Activated CD4-positive, alpha-beta T cell treated with anti-CD3 and anti-CD28 coated beads for 1 hour (primary cell): ENCODE measurements around the gene HIBCH.
"Not testable (repeated sequence)": the region's sequence is repeated elsewhere in the genome, so short reads cannot be mapped to it uniquely, and the experiment has no call there.

Experiments
- DNase-seq: peaks from one replicate; pipeline ENCODE4 v3.0.0-alpha.2; 2020

The HIBCH gene

DNA sequence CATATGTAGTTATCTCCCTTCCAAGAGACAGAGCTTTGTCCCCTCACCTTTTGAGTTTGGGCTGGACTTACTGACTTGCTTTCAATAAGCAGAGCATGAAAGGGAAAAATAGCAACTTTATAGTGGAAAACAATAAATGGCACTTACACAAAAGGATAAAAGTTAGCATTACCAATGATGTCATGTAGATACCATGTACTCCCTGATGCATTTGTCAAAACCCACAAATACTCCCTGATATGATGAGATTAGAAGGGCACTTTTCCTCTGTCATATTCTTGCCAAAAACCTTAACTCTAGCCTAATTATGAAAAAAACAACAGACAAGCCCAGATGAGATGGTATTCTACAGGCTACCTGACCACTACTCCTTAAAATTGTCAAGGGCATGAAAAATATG lies 16.0 kb downstream of the HIBCH start:
- DNase-seq: no peak

DNA sequence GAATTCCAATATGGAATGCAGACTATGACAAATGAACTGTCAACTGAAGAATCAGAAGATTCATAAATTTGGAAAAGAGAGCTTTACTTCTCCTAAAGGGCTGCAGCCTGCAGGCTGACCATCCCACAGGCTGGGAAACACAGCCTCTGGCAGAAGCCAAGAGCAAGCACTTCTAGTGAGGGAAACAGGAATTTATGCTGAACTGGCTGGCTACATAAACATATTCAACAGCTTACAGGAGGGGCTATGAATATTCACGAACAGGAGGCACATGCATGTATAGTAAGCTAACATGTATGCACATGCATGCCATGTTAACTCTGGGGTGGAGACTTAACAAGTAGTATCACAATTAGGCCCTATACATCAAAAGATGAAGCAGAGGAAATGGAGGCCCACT lies 17.6 kb downstream of the HIBCH start:
- no peak for DNase-seq

DNA sequence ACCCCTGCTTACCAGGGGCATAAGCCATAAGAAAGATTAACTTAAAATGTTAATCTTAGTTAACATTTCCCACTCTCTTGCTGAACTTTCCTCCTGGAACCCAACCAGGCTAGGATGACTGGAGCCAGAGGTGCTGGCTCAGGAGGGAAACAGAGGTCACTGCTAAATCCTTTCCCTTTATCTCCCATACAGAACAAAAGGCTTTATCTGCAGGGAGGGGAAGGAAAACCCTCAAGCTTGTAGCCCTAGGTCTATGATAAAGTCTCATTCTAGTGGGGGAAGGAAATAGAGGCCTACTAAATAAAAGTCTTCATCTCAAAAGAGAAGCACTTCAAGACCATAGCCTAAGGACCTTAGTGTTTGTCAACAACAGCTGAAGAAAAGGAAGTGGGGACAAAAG lies 18.6 kb downstream of the HIBCH start:
- DNase-seq: no peak

DNA sequence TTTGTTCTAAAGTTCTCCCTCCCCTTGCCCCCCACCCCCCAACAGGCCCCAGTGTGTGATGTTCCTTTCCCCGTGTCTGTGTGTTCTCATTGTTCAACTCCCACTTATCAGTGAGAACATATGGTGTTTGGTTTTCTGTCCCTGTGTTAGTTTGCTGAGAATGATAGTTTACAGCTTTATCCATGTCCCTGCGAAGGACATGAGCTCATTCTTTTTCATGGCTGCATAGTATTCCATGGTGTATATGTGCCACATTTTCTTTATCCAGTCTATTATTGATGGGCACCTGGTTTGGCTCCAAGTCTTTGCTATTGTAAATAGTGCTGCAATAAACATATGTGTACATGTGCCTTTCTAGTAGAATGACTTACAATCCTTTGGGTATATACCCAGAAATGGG lies 21.7 kb downstream of the HIBCH start:
- DNase-seq: not testable (repeated sequence)

DNA sequence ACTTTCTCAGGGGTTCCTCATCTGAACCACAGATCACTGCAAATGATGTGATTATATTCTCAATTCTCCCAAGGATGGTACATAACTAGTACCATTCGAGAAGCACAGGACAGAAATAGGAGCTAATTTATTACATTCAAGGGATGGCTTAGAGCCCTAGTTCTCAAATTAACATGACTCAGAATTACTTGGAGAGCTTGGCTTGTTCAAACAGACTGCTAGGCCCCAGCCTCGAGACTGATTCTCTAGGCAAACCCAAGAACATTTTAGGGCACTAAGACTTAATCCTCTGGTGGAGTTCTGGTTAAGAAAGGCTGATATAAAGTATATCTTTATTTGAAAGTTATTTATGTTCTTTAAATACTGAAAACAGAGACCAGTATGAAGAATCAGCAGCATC lies 35.8 kb downstream of the HIBCH start:
- no peak for DNase-seq

DNA sequence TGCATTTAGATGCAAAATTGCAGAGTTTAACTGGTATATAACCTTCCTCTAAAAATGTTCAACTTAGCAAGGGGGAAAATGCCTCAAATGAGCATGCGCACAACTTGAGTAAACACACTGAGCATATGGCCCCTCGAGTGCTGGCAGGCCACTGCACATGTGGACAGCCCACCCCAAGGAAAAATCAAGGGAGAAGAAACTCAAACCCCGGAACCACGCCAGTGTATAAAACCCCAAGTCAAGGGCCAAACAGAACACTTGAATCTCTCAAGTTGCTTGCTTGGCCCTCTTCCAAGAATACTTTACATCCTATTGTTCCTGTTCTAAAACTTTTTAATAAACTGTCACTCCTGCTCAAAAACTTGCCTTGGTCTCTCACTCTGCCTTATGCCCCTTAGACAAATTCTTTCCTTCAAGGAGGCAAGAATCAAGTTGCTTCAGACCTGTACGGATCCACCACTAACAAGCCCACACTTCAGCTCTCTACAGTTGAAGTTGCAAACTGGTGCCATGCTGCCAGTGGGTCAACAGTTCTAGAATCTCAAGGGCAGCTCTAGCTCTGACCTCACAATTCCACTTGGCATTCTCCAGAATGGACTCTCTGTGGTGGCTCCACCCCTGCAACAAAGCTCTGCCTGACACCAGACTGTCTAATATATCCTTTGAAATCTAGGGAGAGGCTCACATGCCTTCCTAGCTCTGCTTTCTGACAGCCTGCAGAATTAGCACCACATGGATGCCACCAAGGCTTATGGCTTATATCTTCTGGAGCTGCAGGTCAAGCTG lies 38.9 kb downstream of the HIBCH start:
- no peak for DNase-seq

DNA sequence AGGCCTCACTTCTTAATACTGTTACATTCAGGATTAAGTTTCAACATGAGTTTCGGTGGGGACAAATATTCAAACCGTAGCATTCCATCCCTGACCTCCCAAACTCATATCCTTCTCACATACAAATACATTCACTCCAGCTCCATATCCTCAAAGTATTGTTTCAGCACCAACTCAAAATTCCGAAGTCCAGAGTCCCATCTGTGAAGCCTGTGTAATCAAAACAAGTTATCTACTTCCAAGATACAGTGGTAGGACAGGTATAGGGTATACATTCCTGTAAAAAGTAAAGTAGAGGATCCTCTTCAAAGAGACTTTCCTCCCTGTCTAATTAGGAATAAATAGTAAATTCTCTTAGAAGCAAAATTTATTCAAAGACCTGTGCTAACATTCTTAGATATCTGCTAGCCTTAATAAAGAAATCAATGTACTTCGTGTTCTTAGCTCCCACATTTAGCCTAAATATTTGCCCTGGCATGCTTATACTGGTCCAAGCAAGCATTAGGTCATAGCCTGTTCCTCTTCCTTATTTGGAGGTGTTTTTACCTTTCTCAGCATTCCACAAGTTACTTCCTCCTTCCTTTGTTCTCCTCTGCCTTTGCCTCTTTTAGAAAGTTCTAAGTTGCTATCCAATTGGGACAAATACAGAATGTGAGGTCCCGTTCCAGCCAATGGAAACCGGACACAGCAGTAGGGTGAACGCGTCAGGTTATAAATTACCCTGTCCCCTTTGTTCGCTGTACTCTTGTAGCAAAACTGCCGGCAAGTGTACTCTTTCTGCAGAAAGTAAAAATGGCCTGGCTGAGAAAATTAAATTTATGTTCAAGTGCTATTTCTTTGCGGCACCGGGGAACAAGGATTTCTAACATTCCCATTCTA lies 40.1 kb downstream of the HIBCH start:
- not testable (repeated sequence) for DNase-seq

DNA sequence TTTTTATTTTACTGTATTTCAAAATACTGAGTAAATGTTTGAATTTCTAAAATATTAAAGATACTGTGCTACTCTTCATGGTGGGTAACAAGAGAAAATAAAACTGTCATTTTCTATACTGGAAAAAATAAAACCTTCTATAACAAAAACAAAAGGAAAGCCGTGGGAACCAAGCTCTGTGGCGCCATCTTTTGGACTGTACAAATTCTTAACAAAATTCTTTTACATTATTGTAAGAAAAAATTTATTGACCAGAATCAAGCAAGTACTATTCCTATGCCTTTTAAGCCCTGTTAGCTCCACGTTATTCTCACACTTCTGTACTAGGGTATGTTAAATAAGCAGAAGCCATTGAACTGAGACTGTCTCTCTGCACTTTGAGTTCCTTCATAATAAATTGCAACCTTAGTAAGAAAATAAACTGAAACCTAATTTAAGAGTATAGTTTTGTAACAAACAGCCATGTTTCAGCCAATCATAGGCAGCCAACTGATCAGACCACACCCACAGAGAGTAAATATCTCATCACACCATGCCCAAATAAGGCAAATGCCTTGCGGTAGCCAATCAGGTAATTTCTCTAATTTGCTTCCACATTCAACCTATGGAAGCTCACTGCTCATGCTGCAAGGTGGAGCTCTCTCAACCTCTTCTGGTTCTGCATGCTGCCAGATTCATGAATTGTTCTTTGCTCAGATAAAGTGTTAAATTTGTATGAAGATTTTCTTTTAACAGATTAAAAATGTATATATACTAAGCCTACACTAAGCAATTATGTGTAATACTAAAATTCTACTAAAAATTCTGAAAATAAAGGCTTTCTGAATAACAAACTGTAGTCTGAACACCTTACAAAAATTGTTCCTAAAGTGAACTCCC lies 42.2 kb downstream of the HIBCH start:
- DNase-seq: no peak

DNA sequence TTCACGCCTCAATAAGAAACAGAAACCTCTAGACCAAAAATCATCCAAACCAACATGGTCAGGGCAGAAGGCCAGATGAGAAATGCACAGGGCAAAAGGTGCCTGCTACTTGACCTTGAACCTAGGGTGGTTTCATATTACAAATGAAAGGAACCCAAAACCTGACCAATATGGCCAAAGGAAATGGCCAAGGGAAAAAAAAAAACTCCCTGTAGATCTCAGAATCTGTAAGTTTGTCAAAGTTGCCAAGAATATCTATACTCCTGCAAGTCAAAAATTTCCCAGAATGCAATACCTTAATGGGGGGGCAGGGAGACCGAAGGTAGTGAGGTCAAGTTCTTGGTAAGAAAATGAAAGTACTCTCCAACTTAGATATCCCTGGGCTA lies 47.2 kb downstream of the HIBCH start:
- DNase-seq: no peak

DNA sequence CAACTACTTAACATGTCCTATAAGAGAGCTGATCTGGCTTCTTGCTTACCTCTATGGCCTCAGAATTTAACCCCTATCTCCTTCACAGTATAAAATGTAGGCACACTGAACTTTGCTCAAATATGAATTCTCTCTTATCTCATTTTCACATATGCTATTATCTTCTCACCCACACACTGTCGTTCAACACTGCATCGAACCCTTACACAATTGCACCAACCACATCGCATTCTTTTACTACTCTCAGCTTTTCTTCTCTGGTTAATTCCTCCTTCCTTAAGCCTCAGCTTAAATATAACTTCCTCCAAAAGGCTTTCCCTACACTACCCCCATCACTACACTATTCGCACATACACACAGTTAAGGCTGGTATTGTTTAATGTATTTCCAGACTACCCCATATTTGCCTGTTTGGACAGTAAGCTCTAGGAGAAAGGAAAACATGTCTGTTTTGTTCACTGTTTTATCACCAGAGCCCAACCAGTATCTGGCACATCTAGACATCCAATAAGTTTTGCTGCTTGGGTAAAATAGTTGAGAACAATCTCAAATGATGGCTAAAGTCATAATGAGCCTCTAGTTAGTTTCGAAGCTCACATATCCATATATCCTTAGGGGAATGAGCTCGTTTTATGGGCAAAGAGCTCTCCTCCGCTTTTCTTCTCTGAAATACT lies 47.7 kb downstream of the HIBCH start:
- no peak for DNase-seq

DNA sequence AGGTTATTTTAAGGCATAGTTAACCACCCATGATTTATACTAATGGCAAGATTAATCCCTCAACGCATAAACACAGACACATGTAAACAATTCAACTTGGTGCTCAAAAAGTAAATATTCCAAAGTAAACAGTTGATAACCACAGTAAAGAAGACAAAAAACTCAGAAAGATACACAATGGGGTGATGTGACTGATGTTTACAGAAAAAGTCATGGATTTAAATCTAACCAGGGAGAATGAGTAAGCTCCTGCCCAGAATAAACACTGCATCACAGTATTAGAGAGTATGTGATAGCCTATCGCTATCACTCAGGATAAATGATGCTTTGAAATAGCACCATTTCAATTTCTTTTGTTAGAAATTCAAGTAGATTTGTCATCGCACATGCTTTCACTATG lies 49.3 kb downstream of the HIBCH start:
- no peak for DNase-seq

DNA sequence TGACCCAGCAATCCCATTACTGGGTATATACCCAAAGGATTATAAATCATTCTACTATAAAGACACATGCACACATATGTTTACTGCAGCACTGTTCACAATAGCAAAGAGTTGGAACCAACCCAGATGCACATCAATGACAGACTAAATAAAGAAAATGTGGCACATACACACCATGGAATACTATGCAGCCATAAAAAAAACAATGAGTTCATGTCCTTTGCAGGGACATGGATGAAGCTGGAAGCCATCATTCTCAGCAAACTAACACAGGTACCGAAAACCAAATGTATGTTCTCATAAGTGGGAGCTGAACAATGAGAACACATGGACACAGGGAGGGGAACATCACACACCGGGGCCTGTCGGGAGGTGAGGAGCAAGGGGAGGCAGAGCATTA lies 49.9 kb downstream of the HIBCH start:
- not testable (repeated sequence) for DNase-seq

DNA sequence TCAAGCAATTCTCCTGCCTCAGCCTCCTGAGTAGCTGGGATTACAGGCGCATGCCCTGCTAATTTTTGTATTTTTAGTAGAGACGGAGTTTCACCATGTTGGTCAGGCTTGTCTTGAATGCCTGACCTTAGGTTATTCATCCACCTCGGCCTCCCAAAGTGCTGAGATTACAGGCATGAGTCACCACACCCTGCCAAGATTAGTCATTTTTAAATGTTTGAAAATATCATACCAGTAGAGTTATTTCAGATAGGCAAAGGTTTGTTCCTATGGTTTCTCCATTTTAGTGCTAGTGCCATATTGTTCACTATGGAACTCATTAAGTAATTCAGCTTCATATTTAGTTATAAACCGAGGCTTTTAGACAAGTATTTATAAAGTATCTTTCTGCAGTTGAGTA lies 52.3 kb downstream of the HIBCH start:
- DNase-seq: no peak

DNA sequence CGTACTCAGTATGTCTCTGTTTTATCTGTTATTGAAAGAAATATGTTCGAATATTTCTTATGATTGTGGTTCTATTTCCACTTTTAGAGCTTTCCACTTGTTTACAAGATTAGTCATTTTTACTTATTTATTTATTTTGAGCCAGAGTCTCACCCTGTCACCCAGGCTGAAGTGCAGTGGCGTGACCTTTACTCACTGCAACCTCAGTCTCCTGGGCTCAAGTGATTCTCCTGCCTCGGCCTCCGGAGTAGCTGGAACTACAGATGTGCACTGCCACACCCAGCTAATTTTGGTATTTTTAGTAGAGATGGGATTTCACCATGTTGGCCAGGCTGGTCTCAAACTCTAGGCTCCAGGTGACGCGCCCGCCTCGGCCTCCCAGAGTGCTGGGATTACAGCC lies 53.3 kb downstream of the HIBCH start:
- no peak for DNase-seq

DNA sequence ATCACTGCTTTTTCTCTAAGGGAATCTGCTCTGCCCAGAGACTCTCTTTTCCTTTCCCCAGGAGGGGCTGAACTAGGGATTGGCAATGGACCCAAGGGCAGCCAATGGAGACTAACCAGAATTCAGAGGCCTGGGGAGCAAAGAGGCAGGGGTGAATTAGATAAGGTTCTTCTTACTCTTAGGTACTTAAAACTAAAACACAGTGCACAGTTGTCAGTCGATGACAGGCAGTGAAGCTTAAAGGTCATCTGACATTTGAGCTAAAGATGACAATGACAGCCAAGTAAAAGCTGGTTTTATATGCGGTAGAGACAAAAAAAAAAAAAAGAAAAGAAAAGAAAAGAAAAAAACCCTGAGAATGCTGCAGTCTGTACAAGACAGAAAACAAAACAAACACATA lies 57.8 kb downstream of the HIBCH start:
- no peak for DNase-seq

DNA sequence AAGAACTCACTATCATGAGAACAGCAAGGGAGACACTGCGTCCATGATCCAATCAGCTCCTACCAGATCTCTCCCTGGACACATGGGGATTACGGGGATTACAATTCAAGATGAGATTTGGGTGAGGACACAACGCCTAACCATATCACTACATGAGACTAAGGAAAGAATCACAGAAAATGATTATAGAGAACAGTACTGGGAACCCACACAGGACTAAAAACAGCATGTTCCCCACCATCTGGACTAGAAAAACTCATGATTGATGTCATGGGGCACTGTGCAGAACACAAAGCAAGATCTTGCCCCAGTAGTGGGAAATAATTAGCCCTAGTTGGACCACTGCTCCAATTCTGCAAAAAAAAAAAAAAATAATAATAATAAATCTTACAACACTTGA lies 63.5 kb downstream of the HIBCH start:
- no peak for DNase-seq

DNA sequence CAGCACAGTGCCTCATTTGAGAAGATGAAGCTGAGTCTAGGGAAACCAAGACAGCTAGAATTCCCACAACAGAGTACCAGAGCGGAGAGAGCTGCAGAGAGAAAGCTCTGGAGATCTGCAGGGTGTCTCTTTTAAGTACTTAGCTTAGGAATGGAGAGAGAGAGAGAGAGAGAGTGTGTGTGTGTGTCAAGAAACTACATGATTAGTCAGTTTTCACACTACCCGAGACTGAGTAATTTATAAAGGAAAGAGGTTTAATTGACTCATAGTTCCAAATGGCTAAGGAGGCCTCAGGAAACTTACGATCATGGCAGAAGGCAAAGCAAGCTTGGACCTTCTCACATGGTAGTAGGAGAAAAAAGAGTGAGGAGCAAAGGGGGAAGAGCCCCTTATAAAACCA lies 64.0 kb downstream of the HIBCH start:
- DNase-seq: no peak

DNA sequence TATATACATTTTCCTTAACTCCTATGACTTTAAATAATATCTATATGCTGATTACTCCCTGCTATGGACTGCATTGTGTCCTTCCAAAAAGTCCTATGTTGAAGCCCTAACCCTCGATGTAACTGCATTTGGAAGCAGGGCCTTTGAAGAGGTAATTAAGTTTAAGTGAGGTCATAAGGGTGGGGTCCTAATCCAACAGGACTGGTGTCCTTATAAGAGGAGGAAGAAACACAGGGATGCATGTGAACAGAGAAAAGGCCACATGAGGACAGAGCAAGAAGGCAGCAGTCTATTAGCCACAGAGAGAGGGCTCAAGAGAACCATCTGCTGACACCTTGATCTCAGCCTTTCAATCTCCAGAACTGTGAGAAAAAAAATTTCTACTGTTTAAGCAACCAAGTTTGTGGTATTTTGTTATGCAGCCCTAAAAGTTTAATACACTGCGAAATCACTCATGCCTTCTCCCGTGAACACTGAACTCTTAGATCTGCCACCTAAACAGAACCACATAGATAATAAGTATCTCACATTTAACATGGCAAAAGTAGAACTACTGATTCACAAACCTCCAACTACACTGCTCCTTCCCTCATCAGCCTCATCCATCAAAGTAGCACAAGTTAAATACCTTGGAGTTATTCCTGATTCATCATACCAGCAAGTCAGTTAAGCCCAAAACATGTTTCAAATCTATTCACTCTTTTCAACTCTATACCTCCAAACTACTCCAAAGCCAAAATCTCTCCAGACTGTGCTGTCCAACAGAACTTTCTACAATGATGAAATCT lies 65.4 kb downstream of the HIBCH start:
- no peak for DNase-seq

DNA sequence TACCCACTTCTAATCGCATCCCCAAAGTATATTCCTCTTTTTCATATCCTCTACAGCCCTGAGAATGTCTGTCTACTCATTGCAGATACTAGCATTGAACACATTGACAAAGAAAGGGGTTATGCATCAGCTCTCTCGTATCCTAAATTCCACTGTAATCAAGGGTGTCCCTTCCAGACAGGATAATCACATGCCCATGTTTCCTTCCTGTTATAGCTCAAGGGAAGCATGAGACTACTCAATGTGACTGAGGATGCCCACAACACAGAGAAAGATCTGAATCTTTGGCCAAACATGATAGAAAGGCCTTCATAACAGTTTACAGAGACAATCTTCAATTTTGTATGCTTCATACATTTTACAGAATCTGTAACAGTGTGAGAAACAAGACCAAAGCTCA lies 69.2 kb downstream of the HIBCH start:
- no peak for DNase-seq

DNA sequence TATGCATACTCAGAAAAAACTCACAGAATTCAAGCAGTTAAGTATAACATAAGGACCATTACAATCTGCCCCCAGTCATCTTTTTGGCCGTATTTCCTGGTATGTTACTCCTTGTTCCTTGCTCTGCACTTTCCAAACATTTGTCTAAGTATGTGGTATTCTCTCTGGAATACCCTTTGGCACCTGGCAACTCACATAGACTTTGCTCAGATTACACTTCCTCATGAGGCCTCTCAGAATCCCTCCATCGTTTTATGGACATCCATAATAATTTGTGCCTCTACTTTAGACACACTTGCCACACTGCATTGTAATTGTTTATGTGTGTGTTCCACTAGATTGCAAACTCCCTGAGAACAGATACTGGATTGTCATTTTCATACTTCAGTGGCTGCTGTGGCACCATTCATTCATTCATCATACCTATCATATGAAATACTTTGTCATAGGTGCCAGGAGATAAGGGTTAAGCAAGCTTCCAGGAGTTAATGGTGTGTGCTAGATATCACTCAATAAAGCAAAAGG lies 84.0 kb downstream of the HIBCH start:
- no peak for DNase-seq

DNA sequence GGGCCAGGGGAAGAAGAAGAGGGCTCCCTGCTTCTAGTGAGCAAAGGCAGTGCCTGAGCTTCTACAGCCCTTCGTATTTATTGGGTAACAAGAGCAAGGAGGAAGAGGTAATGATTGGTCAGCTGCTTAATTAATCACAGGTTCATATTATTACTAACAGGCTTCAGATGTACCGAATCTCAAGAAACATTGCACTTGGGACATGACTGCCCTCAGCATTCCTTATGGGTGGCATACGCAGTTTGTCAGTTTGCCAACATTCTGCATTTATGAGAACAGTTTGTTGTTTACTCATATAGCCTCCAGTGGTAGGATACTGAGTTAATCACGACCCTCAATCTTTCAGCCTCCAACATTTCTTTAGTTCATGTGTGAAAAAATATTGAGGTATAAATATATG lies 84.5 kb downstream of the HIBCH start:
- no peak for DNase-seq

DNA sequence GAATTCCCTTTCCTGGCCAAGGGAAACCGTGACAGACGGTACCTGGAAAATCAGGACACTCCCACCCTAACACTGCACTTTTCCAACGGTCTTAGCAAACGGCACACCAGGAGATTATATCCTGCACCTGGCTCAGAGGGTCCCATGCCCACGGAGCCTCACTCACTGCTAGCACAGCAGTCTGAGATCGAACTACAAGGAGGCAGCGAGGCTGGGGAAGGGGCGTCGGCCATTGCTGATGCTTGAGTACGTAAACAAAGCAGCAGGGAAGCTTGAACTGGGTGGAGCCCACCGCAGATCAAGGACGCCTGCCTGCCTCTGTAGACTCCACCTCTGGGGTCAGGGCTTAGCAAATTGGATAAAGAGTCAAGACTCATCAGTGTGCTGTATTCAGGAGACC lies 95.6 kb downstream of the HIBCH start:
- DNase-seq: not testable (repeated sequence)
